ENCODE measurements around the gene BAHCC1.

BAHCC1 gene

GRCh38 chr17:81445642-81446503 lies 50.6 kb downstream of the BAHCC1 start:
- no peak for DNase-seq

- DNase-seq: no peak
These were observed 52.2 kb downstream of the BAHCC1 start for GRCh38 chr17:81447331-81447933.

- no peak for DNase-seq
These were observed 53.2 kb downstream of the BAHCC1 start for GRCh38 chr17:81448442-81448841.

- no peak for DNase-seq
These were observed 53.7 kb downstream of the BAHCC1 start for GRCh38 chr17:81448950-81449349.

- no peak for DNase-seq
These were observed 54.1 kb downstream of the BAHCC1 start for GRCh38 chr17:81449351-81449750.

- DNase-seq: no peak
These were observed 56.6 kb downstream of the BAHCC1 start for GRCh38 chr17:81451823-81452222.

- no peak for DNase-seq
These were observed 57.3 kb downstream of the BAHCC1 start for GRCh38 chr17:81452551-81452950.

- no peak for DNase-seq
These were observed 57.8 kb downstream of the BAHCC1 start for GRCh38 chr17:81453076-81453475.

GRCh38 chr17:81453712-81454111 lies 58.5 kb downstream of the BAHCC1 start:
- no peak for DNase-seq

- DNase-seq: no peak
These were observed 59.2 kb downstream of the BAHCC1 start for GRCh38 chr17:81454473-81454872.

- DNase-seq: no peak
These were observed 60.1 kb downstream of the BAHCC1 start for GRCh38 chr17:81455387-81455786.

GRCh38 chr17:81456091-81456490 lies 60.8 kb downstream of the BAHCC1 start:
- no peak for DNase-seq

- no peak for DNase-seq
These were observed 61.5 kb downstream of the BAHCC1 start for GRCh38 chr17:81456798-81457197.

- no peak for DNase-seq
These were observed 62.1 kb downstream of the BAHCC1 start for GRCh38 chr17:81457401-81457800.

- DNase-seq: no peak
These were observed 62.8 kb downstream of the BAHCC1 start for GRCh38 chr17:81457917-81458555.

- DNase-seq: no peak
These were observed 63.4 kb downstream of the BAHCC1 start for GRCh38 chr17:81458628-81459027.

- no peak for DNase-seq
These were observed 64.0 kb downstream of the BAHCC1 start for GRCh38 chr17:81459224-81459623.

GRCh38 chr17:81459864-81460263 lies 64.6 kb downstream of the BAHCC1 start:
- DNase-seq: no peak

GRCh38 chr17:81460856-81461460 lies 65.7 kb downstream of the BAHCC1 start:
- DNase-seq: no peak

- no peak for DNase-seq
These were observed 66.6 kb downstream of the BAHCC1 start for GRCh38 chr17:81461607-81462500.

- DNase-seq: no peak
These were observed 67.4 kb downstream of the BAHCC1 start for GRCh38 chr17:81462506-81463125.

- DNase-seq: no peak
These were observed 68.2 kb downstream of the BAHCC1 start for GRCh38 chr17:81463506-81463905.

Data from NCI-H1694 (cell line).